GM12878 (cell line): ENCODE measurements around the gene RAPGEF4. TPM values are rescaled to one million over a fixed set of nuclear protein-coding genes. Genes with fewer than 3 reads are reported as not detected.

ENCODE experiments used
- ATAC-seq: fragments of 200-7000 bp; cut with Tn5 transposase; 3 replicates; pipeline ENCODE4 v1.9.1; 2020; ENCODE audit warnings: mild to moderate bottlenecking, moderate library complexity
- BruUV-seq: library from RNA; stranded (reverse); fragments of 400-500 nt; replicated peaks from 2 replicates; lab custom pipeline; 2021; lab: Mats Ljungman, UMichigan
- CTCF ChIA-PET: fragments of 300-600 bp; sonication (Branson Sonifier 250); formaldehyde crosslinking; extraction: SDS; loops from one replicate; lab custom pipeline; 2021; ENCODE audit warnings: inconsistent platforms; lab: Yijun Ruan, JAX
- POLR2A ChIA-PET: fragments of 350-600 bp; formaldehyde crosslinking; extraction: SDS; loops from one replicate; lab custom pipeline; 2021; ENCODE audit warnings: inconsistent platforms; lab: Charles Lee
- RAD21 ChIA-PET: fragments of 300-600 bp; sonication (Branson Sonifier 250); formaldehyde crosslinking; loops from one replicate; lab custom pipeline; 2023; ENCODE audit warnings: antibody characterized with exemption; ENCODE audit not compliant: unreplicated experiment; lab: Charles Lee
- SMC1A ChIA-PET: fragments of 300-600 bp; sonication (Branson Sonifier 250); formaldehyde crosslinking; loops from one replicate; lab custom pipeline; 2023; ENCODE audit not compliant: unreplicated experiment, uncharacterized antibody; lab: Charles Lee
- DNase-seq: peaks from one replicate; pipeline ENCODE4 v3.0.0-alpha.2; 2011; ENCODE audit warnings: low read depth, low spot score
- FAIRE-seq: peaks from 3 replicates; lab custom pipeline; 2011; peaks lifted over from hg19 to GRCh38; lab: Jason Lieb, UNC
- H2AFZ ChIP-seq: 2 replicates; pipeline ENCODE4 v1.6.0; 2011; ENCODE audit warnings: low read depth, low read length, control low read depth; ENCODE audit not compliant: control insufficient read depth
- H3K27ac ChIP-seq: 2 replicates; pipeline ENCODE4 v1.5.1; 2011; ENCODE audit warnings: control low read depth; ENCODE audit not compliant: control insufficient read depth, insufficient read depth
- H3K27me3 ChIP-seq, 2 experiments: replicated peaks in 1 of 2; 2 replicates each; pipeline versions ENCODE4 v1.6.0 to v1.6.1; 2011; ENCODE audit warnings: low read length in 1 of 2; ENCODE audit not compliant: control insufficient read depth in 2 of 2, insufficient read depth in 2 of 2
- H3K36me3 ChIP-seq, 2 experiments: 2 replicates each; pipeline ENCODE4 v1.5.1; 2011; ENCODE audit warnings: low read length in 1 of 2; ENCODE audit not compliant: control insufficient read depth in 2 of 2, insufficient read depth in 2 of 2
- H3K4me1 ChIP-seq: 2 replicates; pipeline ENCODE4 v1.6.1; 2011; ENCODE audit warnings: mild to moderate bottlenecking, low read length, moderate library complexity, mixed read lengths; ENCODE audit not compliant: control insufficient read depth, insufficient read depth
- H3K4me2 ChIP-seq: 2 replicates; pipeline ENCODE4 v1.6.0; 2011; ENCODE audit warnings: control low read depth; ENCODE audit not compliant: control insufficient read depth, insufficient read depth
- H3K4me3 ChIP-seq: fragments of 200-600 bp; sonication (generic); 2 replicates; pipeline ENCODE4 v1.5.1; 2016
- H3K79me2 ChIP-seq: 2 replicates; pipeline ENCODE4 v1.6.0; 2011; ENCODE audit warnings: low read length; ENCODE audit not compliant: control insufficient read depth, insufficient read depth
- H3K9ac ChIP-seq: 2 replicates; pipeline ENCODE4 v1.8.0; 2011; ENCODE audit warnings: low read length, control low read depth, mixed read lengths; ENCODE audit not compliant: control insufficient read depth, insufficient read depth
- H3K9me3 ChIP-seq: replicated peaks from 3 replicates; pipeline ENCODE4 v1.5.1; 2011; ENCODE audit warnings: mild to moderate bottlenecking, low read length; ENCODE audit not compliant: control insufficient read depth, insufficient read depth
- H4K20me1 ChIP-seq: 2 replicates; pipeline ENCODE4 v1.6.0; 2011; ENCODE audit not compliant: control insufficient read depth, insufficient read depth
- ATF7 ChIP-seq: fragments of 450-650 bp; IDR thresholded peaks from 2 replicates; pipeline ENCODE4 v1.6.1; 2016; ENCODE audit warnings: low read depth, mild to moderate bottlenecking
- CEBPZ ChIP-seq: fragments of 150-350 bp; IDR thresholded peaks from 2 replicates; pipeline ENCODE4 v1.6.1; 2016; ENCODE audit warnings: low read depth, low read length
- MYB ChIP-seq: fragments of 150-350 bp; IDR thresholded peaks from 2 replicates; pipeline ENCODE4 v1.6.1; 2014; ENCODE audit warnings: mild to moderate bottlenecking, low read depth, low read length, borderline replicate concordance
- NBN ChIP-seq: fragments of 450-650 bp; IDR thresholded peaks from 2 replicates; pipeline ENCODE4 v1.6.1; 2016
- NR2C1 ChIP-seq: fragments of 450-650 bp; IDR thresholded peaks from 2 replicates; pipeline ENCODE4 v1.6.1; 2017; ENCODE audit warnings: antibody characterized with exemption, mild to moderate bottlenecking, moderate library complexity
- SMAD1 ChIP-seq: fragments of 450-650 bp; IDR thresholded peaks from 2 replicates; pipeline ENCODE4 v1.6.1; 2018; ENCODE audit warnings: mild to moderate bottlenecking, low read depth; ENCODE audit not compliant: partially characterized antibody
- WGBS: methylation state at CpG from one replicate; pipeline ENCODE4 v1.1.6; 2016; ENCODE audit warnings: low lambda C conversion rate; ENCODE audit not compliant: insufficient replicate concordance, insufficient coverage; ENCODE audit errors: missing lambda C conversion rate; 5-methylcytosine and 5-hydroxymethylcytosine counted together
- in situ Hi-C: fragments of 300-500 bp; cut with MboI; formaldehyde crosslinking; loops from 9 replicates; pipeline ENCODE4 v1.14.3; 2018; ENCODE audit warnings: mixed read lengths
- intact Hi-C: fragments of 100-400 bp; cut with micrococcal nuclease; formaldehyde crosslinking; loops from one replicate; pipeline ENCODE4 v1.14.2; 2022; ENCODE audit not compliant: unreplicated experiment
- polyA plus RNA-seq, 11 experiments: library from polyadenylated mRNA; depleted of rRNA in 4 of 11; unstranded in 6 of 11; stranded (reverse) in 5 of 11; fragments of >200 nt; fragmentation: Nextera tagmentation in 4 of 11; fragmentation: Illumina TruSeq in 1 of 11; extraction: Ambion mirVana in 4 of 11; extraction: Trizol in 1 of 11; gene quantifications; 1 replicate in 1 of 11; 2 replicates in 10 of 11; pipeline versions ENCODE4 v1.2.1 to v1.2.3, GENCODE V29; 2011 to 2016; ENCODE audit warnings: inconsistent platforms in 2 of 11, missing spikeins in 2 of 11, low read depth in 1 of 11
- total RNA-seq, 4 experiments: library from RNA; depleted of rRNA in 3 of 4; stranded (reverse); fragments of >200 nt in 3 of 4; fragmentation: Illumina TruSeq in 1 of 4; extraction: Trizol in 1 of 4; gene quantifications; 2 replicates each; pipeline versions ENCODE4 v1.2.1 to v1.2.3, GENCODE V29; 2013 to 2021

RAPGEF4 gene
- total and polyA plus RNA-seq, 10 of the 15 experiments (the other 5 are each of a cell fraction or from before 2014, with no cell fraction given) = 0.18 TPM; not detected in 8

GRCh38 chr2:172730411-172730810 is 5.2 kb upstream of the RAPGEF4 start (continued):
- TF ChIP-seq CEBPZ (no peak), MYB (no peak), SMAD1 (no peak)

- H3K4me2 ChIP-seq = no peak overlapping the region
- 42% methylated on average over 16 of the region's 24 CpGs for WGBS
- in situ Hi-C loops = no loop called here
- no peaks in the 10 kb centered on the region for H4K20me1 ChIP-seq
- no TSS peak for BruUV-seq
- no peaks in the 10 kb centered on the region for H3K9me3 ChIP-seq
- ATAC-seq (no peak), DNase-seq (no peak), FAIRE-seq (no peak)
- peaks cover 2 to 3% of the 10 kb centered on the region in 2 experiments; a peak in 3 of 4 replicates for H3K27me3 ChIP-seq
- no peak for TF ChIP-seq ATF7
- TF ChIP-seq NR2C1 = no peak
- no peak for TF ChIP-seq NBN
- CTCF ChIA-PET = interaction anchor here (1.0 kb wide), 1 partner anchor 20 kb away, joined by 3 read pairs; no protein-coding TSS in a partner anchor
- H3K27ac ChIP-seq = no peak overlapping the region
- RAD21 ChIA-PET = no interaction called here
- H3K9ac ChIP-seq = no peak overlapping the region
- no peak overlapping the region for H3K4me3 ChIP-seq
- POLR2A ChIA-PET = no interaction called here
- H3K79me2 ChIP-seq = no peaks in the 10 kb centered on the region
- no peaks in the 10 kb centered on the region for H3K4me1 ChIP-seq
- intact Hi-C loops = no loop called here
- H2AFZ ChIP-seq = no peak overlapping the region
- SMC1A ChIA-PET = no interaction called here
- no peaks in the 10 kb centered on the region for H3K36me3 ChIP-seq
Measured at GRCh38 chr2:172734711-172735581, 699 bp upstream of the RAPGEF4 start.
